Sigmoid colon (tissue), 7 donors: ENCODE results near the gene RFFL. TPM values are rescaled to one million over a fixed set of nuclear protein-coding genes. Genes with fewer than 3 reads are reported as not detected.

Source experiments
- DNase-seq: peaks from one replicate; pipeline ENCODE4 v3.0.0-alpha.2; 2019
- H3K27ac ChIP-seq, 4 donors: fragments of 200-600 bp; sonication (generic); one replicate each; pipeline ENCODE4 v1.5.1; 2016 to 2019; ENCODE audit warnings: mild to moderate bottlenecking in 1 of 4
- H3K27me3 ChIP-seq, 3 donors: fragments of 200-600 bp; sonication (generic); one replicate each; pipeline ENCODE4 v1.5.1; 2019; ENCODE audit warnings: mild to moderate bottlenecking in 1 of 3
- H3K36me3 ChIP-seq, 4 donors: fragments of 200-600 bp; sonication (generic); one replicate each; pipeline ENCODE4 v1.5.1; 2016 to 2019
- H3K4me1 ChIP-seq, 4 donors: fragments of 200-600 bp; sonication (generic); one replicate each; pipeline ENCODE4 v1.5.1; 2017 to 2019
- H3K4me3 ChIP-seq, 4 donors: fragments of 200-600 bp; sonication (generic); one replicate each; pipeline ENCODE4 v1.5.1; 2017 to 2019; ENCODE audit warnings: mild to moderate bottlenecking in 2 of 4, moderate library complexity in 1 of 4
- H3K9me3 ChIP-seq, 4 donors: fragments of 200-600 bp in 3 of 4; sonication (generic) in 3 of 4; one replicate each; pipeline versions ENCODE4 v1.5.1 to v1.6.1; 2013 to 2019
- EP300 ChIP-seq, 4 donors: sonication (generic); formaldehyde crosslinking; IDR thresholded peaks; one replicate each; pipeline ENCODE4 v1.6.1; 2017; ENCODE audit warnings: antibody characterized with exemption in 4 of 4
- POLR2A ChIP-seq, 2 donors: fragments of 450-650 bp; IDR thresholded peaks; one replicate each; pipeline ENCODE4 v1.6.1; 2016; ENCODE audit warnings: antibody characterized with exemption in 2 of 2, mild to moderate bottlenecking in 2 of 2, moderate library complexity in 2 of 2
- POLR2AphosphoS5 ChIP-seq, 4 donors: sonication (generic); formaldehyde crosslinking; IDR thresholded peaks; one replicate each; pipeline ENCODE4 v1.6.1; 2017; ENCODE audit warnings: antibody characterized with exemption in 4 of 4
- WGBS, 2 donors: extraction: QIAGEN DNeasy Blood & Tissue Kit; methylation state at CpG; one replicate each; pipeline ENCODE4 v1.1.7; 2013; 5-methylcytosine and 5-hydroxymethylcytosine counted together
- intact Hi-C: fragments of 100-400 bp; cut with DNase I; formaldehyde crosslinking; loops from one replicate; pipeline ENCODE4 v1.15.1; 2023
- polyA plus RNA-seq, 3 donors: library from polyadenylated mRNA; stranded (reverse); fragments of 200-250 nt; gene quantifications; one replicate each; pipeline ENCODE4 v1.2.3, GENCODE V29; 2013
- total RNA-seq, 4 donors: library from RNA; depleted of rRNA; stranded (reverse); fragments of >200 nt; gene quantifications; one replicate each; pipeline ENCODE4 v1.1.0, GENCODE V29; 2016
- TF ChIP-seq, protein P1 (sequence below), 4 experiments: fragments of 450-650 bp in 3 of 4; fragments of 200-600 bp in 1 of 4; IDR thresholded peaks; one replicate each; pipeline ENCODE4 v1.5.1; 2016 to 2019; ENCODE audit warnings: antibody characterized with exemption in 4 of 4, mild to moderate bottlenecking in 3 of 4, moderate library complexity in 2 of 4
- donor health status: healthy with polysubstance abuse.
- donor health status: Bipolar disorder and iron deficiency.
- donor health status: healthy.

The RFFL gene
- total and polyA plus RNA-seq, 7 donors = 15.0 to 29.4 (median 22.9) TPM

DNA sequence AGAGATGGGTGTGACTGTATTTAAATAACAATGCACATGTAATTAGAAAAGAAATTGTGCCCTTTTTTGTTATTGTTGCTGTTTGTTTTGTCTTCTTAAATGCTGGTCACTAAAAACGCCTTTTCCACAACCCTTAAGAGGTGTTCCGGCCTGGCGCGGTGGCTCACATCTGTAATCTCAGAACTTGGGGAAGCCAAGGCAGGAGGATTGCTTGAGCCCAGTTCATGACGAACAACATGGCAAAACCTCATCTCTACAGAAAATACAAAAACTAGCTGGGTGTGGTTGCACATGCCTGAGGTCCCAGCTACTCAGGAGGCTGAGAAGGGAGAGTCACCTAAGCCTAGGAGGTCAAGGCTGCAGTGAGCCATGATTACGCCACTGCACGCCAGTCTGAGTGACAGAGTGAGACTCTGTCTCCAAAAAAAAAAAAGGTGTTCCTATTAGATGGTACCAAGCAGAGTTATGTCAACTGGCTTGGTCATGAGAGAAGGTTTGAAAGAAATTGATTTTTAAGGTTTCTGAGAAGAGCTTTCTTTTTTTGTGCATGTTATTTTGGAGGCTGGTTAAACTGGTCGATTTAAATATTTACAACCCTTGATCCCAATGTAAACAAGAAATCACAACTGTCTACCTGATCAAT lies 23.5 kb upstream of the RFFL start:
- intact Hi-C loops = loop anchor here (5.0 kb wide), 1 partner anchor 35 kb away; the partner anchor contains the start of gene FNDC8
- H3K27me3 ChIP-seq = no peaks in the 10 kb centered on the region
- no peaks in the 10 kb centered on the region for H3K36me3 ChIP-seq
- H3K4me1 ChIP-seq = peaks cover 0 to 38% (median 16%) of the 10 kb centered on the region in 4 donors
- TF ChIP-seq, protein P1, sequence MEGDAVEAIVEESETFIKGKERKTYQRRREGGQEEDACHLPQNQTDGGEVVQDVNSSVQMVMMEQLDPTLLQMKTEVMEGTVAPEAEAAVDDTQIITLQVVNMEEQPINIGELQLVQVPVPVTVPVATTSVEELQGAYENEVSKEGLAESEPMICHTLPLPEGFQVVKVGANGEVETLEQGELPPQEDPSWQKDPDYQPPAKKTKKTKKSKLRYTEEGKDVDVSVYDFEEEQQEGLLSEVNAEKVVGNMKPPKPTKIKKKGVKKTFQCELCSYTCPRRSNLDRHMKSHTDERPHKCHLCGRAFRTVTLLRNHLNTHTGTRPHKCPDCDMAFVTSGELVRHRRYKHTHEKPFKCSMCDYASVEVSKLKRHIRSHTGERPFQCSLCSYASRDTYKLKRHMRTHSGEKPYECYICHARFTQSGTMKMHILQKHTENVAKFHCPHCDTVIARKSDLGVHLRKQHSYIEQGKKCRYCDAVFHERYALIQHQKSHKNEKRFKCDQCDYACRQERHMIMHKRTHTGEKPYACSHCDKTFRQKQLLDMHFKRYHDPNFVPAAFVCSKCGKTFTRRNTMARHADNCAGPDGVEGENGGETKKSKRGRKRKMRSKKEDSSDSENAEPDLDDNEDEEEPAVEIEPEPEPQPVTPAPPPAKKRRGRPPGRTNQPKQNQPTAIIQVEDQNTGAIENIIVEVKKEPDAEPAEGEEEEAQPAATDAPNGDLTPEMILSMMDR (IDR thresholded peaks at IDR 0.05) = no peak
- no peak for TF ChIP-seq EP300 (IDR thresholded peaks at IDR 0.05)
- TF ChIP-seq POLR2A (IDR thresholded peaks at IDR 0.05) = no peak
- no peak for TF ChIP-seq POLR2AphosphoS5 (IDR thresholded peaks at IDR 0.05)
- H3K27ac ChIP-seq = peak overlapping the region in 2 of 4 donors; percentile 95 to 97
- no peaks in the 10 kb centered on the region for H3K9me3 ChIP-seq
- DNase-seq = no peak
- no peak overlapping the region for H3K4me3 ChIP-seq
- WGBS, 2 donors = 52 to 75% methylated on average over 8 of the region's 8 CpGs

DNA sequence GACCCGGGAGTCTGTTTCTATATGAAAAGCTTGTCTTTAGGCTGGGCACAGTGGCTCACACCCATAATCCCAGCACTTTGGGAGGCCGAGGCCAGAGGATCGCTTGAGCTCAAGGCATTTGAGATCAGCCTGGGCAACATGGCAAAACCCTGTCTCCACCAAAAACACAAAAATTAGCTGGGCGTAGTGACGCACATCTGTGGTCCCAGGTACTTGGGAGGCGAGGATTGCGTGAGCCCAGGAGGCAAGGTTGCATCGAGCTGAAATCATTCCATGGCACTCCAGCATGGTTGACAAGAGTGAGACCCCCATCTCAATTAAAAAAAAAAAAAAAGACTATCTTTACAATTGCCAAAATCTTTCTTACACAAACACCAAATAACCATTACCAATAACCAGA lies 22.7 kb upstream of the RFFL start:
- no peak overlapping the region for H3K27ac ChIP-seq

DNA sequence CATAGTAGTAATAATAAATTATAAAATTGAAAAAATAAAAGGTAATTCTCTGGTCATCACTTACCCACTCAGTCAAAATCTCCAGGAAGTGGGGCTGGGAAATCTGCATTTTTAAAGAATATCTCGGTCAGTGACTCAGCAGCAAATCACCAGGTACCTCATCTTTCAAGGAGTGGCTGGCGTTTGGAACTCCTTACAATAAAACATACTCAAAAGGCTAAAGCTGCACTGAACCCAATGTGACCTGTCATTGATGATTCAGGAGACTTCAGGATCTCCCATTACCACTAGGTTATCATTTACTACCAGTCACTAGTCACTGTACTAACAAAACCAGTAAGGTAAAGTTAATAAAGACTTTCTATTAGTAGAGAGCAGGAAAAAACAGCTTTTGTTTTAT lies 21.5 kb upstream of the RFFL start:
- peaks cover 0 to 46% (median 27%) of the 10 kb centered on the region in 4 donors for H3K4me1 ChIP-seq
- TF ChIP-seq POLR2AphosphoS5 (IDR thresholded peaks at IDR 0.05) (no peak), EP300 (IDR thresholded peaks at IDR 0.05) (no peak), POLR2A (IDR thresholded peaks at IDR 0.05) (no peak)
- TF ChIP-seq, protein P1 (IDR thresholded peaks at IDR 0.05) = no peak
- DNase-seq = no peak
- WGBS, 2 donors = 18 to 62% methylated on average over 2 of the region's 2 CpGs
- intact Hi-C loops = loop anchor here (5.0 kb wide), 1 partner anchor 37 kb away; the partner anchor contains the start of gene FNDC8
- H3K27me3 ChIP-seq = no peaks in the 10 kb centered on the region
- H3K9me3 ChIP-seq = no peaks in the 10 kb centered on the region
- H3K36me3 ChIP-seq = no peaks in the 10 kb centered on the region
- H3K27ac ChIP-seq = no peak overlapping the region
- H3K4me3 ChIP-seq = no peak overlapping the region

More for the DNA sequence above, 22.7 kb upstream of the RFFL start:
- TF ChIP-seq POLR2AphosphoS5 (IDR thresholded peaks at IDR 0.05) (no peak), EP300 (IDR thresholded peaks at IDR 0.05) (no peak), POLR2A (IDR thresholded peaks at IDR 0.05) (no peak)
- TF ChIP-seq, protein P1 (IDR thresholded peaks at IDR 0.05) = no peak
- intact Hi-C loops = loop anchor here (5.0 kb wide), 1 partner anchor 36 kb away; the partner anchor contains the start of gene FNDC8
- H3K9me3 ChIP-seq = no peaks in the 10 kb centered on the region
- peaks cover 0 to 46% (median 24%) of the 10 kb centered on the region in 4 donors for H3K4me1 ChIP-seq
- H3K36me3 ChIP-seq = no peaks in the 10 kb centered on the region
- 92 to 97% methylated on average over 8 of the region's 8 CpGs for WGBS, 2 donors
- no peak overlapping the region for H3K4me3 ChIP-seq
- no peaks in the 10 kb centered on the region for H3K27me3 ChIP-seq
- no peak for DNase-seq

DNA sequence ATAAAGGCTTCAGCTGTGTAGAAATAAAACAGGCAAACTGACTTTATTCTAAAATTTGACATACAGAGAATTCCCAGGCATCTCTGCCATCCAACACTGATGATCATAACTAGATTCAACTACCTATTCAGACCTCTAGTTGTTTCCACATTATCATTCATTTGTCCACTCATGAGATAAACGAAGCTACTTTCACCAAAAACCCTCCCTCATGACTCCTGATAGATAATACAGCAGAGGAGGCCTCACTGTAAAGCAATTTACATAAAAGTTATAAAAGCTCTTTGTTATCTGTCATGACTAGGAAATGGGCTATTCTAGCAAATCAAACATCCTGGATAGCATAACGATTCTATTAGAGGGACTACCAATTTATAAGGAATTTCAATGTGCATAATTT lies 19.6 kb upstream of the RFFL start:
- DNase-seq = no peak
- Histone ChIP-seq H3K27me3 (no peaks in the 10 kb centered on the region), H3K9me3 (no peaks in the 10 kb centered on the region), H3K4me3 (no peak overlapping the region), H3K36me3 (no peaks in the 10 kb centered on the region), H3K4me1 (peaks cover 0 to 37% (median 26%) of the 10 kb centered on the region in 4 donors), H3K27ac (no peak overlapping the region)
- no peak for TF ChIP-seq POLR2A (IDR thresholded peaks at IDR 0.05)
- no peak for TF ChIP-seq EP300 (IDR thresholded peaks at IDR 0.05)
- TF ChIP-seq, protein P1 (IDR thresholded peaks at IDR 0.05) = no peak
- no peak for TF ChIP-seq POLR2AphosphoS5 (IDR thresholded peaks at IDR 0.05)
- intact Hi-C loops = no loop called here
- WGBS, 2 donors = 16 to 66% methylated on average over 2 of the region's 2 CpGs
